Esophagus mucosa (tissue), 1 donor: ENCODE measurements around the gene RSF1. TPM values are rescaled to one million over a fixed set of nuclear protein-coding genes. Genes with fewer than 3 reads are reported as not detected.

Experiments
- total RNA-seq: library from RNA; stranded (reverse); gene quantifications from one replicate; pipeline ENCODE4 v1.2.4, GENCODE V29; 2023
- donor health status: DM: yes; HTN: yes; CAD: no.

RSF1 gene
- total RNA-seq, 1 donor from 2014 or later: 17.3 TPM

Other genes starting within 250 kb of the RSF1 start
- gene AQP11, start 230.8 kb downstream of the RSF1 start, total RNA-seq: not detected
- 106 TPM for gene CLNS1A, start 182.9 kb downstream of the RSF1 start, total RNA-seq
- gene AAMDC, start 422 bp upstream of the RSF1 start, total RNA-seq: 9.4 TPM
- gene INTS4, start 173.9 kb upstream of the RSF1 start, total RNA-seq: 16.1 TPM
- 2.3 TPM for gene KCTD14, start 202.6 kb upstream of the RSF1 start, total RNA-seq
- gene THRSP, start 243.1 kb upstream of the RSF1 start, total RNA-seq: not detected